GM19395 (cell line): ENCODE results near the gene CHST13.

ENCODE experiments used
- ATAC-seq: cut with Tn5 transposase; IDR thresholded peaks from one replicate; pipeline ENCODE4 v1.9.1; 2021; ENCODE audit warnings: mild to moderate bottlenecking, moderate library complexity; ENCODE audit not compliant: unreplicated experiment

Gene CHST13

GRCh38 chr3:126540342-126540849 is 16.4 kb downstream of the CHST13 start:
- ATAC-seq = no peak

GRCh38 chr3:126540951-126541627 is 17.1 kb downstream of the CHST13 start:
- no peak for ATAC-seq

- ATAC-seq = no peak
Observed at GRCh38 chr3:126541628-126542339, 17.8 kb downstream of the CHST13 start.

- ATAC-seq = no peak
Observed at GRCh38 chr3:126542340-126543241, 18.6 kb downstream of the CHST13 start.

DNA sequence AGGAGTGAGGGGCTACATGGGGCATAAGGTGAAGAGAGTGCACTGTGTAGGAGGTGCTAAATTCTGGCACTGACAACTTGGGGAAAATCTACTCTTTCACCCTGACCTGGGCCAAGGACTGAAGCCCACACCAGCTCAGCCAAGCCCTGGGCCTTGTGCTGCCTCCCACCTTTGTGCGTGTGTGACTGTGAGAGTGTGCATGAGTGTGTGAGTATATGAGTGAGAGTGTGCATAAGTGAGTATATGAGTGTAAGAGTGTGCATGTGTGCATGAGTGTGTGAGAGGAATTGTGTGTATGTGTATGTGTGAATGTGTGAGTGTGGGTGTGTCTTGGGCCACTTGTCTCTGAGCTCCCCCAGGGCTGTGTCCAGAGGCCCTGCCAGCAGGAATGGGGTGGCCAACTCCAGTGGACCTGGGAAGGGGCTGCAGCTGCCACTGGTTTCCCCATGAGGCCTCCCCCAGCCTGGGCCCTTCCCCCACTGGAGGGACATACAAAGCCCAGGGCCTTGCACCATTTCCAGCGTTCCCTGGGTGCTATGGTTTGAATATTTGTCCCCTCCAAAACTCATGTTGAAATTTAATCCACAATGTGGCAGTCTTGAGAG is 19.6 kb downstream of the CHST13 start:
- no peak for ATAC-seq

GRCh38 chr3:126544596-126545281 is 20.8 kb downstream of the CHST13 start:
- ATAC-seq = no peak

DNA sequence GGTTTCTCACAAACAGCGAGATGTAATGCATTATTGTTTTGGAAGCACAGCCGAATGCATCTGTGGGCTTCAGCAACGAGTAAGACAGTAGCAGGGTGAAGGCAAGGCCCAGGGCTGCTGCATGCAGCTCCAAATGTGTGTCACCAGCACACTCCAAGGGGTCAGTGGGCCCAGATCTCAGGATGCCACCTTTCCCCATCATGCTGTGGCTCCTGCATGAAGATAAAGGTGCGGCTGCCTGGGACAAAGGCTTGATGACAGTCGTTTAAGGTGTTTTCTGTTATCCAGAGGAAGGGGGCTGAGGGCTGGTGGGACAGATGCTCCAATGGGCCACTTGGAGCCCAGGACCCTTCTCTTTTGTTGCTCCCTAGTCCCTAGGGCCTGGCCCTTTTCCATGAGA is 21.6 kb downstream of the CHST13 start:
- no peak for ATAC-seq

- no peak for ATAC-seq
Observed at GRCh38 chr3:126546013-126546412, 22.1 kb downstream of the CHST13 start.

GRCh38 chr3:126546549-126547239 is 22.7 kb downstream of the CHST13 start:
- ATAC-seq = no peak

- ATAC-seq = no peak
Observed at GRCh38 chr3:126547721-126548120, 23.8 kb downstream of the CHST13 start.

DNA sequence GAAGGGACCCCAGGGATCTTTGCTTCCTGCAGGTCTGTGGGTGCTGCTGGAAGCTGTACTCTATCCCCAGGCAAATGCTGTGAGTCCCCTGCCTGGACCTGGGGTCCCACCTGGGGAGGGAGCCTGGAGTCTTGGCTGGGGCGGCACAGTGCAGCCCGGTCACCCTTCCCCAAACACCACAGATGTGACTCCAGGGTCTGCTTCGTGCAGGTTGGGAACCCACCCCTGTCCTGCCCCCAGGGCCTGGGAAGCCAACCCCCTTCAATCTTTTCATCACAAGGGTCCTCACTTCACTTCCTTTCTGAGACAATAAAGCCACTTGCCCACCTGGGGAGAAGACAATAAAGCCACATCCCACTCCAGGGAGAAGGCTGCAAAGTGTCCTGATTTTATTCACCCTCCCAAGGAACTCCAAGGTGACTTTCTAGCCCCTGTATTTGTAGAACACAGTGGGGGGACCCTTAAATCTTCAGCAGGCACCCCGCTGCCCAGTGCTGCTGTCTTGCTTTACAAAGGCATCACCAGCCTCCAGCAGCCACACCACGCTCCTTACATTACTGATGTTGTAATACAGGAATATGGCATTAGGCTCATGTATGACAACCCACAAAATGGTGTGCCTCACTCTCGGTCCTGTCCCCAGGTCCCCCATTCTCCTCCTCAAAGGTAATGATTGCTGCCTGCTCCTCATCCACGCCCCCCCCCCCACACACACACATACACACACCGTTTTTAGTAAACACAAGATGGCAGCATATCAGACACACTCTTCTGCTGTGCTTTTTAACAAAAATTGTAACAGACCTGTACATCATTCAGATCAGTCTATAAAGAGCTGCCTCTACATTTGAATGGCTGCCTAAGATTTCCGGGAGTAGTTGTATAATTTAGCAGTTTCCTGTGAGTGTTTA is 24.9 kb downstream of the CHST13 start:
- no peak for ATAC-seq

DNA sequence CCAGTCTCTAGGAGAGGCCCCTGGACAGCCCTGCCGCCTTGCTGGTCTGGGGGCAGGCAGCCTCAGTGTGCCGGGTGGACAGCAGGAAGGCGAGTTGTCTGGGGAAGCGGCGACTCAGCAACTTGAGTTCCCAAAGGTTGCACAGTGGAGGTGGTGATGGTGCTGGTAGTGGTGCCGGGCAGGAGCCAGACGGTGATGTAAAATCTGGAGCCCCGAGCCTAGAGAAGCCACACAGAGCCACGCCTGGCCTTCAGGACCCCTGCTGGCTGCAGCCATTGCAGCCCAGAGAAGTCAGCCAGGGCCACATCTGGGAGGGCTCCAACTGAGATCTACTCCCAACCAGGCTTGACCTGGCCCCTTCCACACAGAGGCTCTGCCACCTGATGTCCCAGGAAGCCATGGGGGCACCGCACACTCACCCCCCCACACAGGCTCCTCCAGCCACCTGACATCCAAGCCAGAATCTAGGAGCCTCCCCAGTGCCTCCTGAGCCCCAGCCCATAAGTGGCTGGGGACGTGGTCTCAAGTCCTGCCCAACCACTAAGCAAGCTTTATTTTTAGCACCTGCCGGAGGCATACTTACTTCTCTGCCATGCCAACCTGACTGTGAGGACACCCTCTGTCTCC is 26.0 kb downstream of the CHST13 start:
- no peak for ATAC-seq

DNA sequence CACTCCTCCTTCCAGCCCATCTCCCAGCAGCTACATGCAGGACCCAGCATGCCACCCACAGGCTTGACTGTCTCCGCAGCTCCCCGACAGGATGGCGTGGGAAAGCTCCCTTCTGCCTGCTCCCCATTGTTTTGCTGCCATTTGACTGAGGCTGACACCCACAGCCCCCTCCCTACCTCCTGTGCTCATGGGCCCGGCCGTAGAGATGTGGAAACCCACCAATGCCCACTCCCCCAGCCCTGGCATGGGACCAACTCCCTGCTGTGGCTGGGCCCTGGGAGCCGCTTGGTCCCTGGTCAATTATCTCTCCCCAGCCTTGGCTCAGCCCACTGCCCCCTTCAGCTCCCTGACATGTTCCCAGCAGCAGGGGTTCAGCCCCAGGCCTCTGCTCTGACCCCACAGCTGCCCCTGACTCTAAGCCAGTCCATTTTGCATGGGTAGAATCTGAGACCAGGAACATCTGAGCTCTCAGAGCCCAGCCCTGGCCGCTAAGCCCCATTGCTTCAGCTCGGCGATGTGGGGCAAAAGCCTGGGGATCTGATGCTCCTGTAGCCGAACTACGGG is 26.6 kb downstream of the CHST13 start:
- no peak for ATAC-seq

GRCh38 chr3:126551121-126551838 is 27.3 kb downstream of the CHST13 start:
- ATAC-seq = no peak

GRCh38 chr3:126551839-126552687 is 28.1 kb downstream of the CHST13 start:
- no peak for ATAC-seq

DNA sequence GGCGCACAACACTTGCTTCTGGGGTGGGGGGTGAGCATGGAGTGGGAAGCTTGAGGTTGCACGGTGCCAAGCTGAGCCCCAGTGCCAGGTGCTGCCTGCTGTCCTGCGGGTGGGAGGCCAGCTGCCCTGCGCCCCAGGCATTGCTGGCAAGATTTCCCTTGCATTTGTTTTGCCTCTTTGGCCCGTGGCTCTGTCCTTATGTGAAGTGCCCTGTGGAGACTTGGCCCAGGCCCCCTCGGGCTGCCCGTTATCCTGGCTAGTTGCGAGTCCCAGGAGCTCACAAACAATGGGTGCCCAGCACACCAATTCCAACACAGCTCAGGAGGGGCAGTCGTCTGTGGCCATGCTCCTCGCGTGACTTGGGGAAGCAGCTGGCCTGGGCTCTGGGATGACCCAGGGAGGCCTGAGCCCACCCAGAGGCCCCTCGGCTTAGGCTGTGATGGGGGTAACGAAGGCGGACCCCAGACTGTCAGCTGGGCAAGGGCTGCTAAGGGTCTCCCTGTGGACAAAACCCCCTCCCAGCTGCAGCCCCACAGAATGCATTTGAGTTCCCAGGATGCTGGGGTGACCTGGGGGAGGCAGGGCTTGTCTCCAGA is 28.8 kb downstream of the CHST13 start:
- no peak for ATAC-seq
